Measurements from ENCODE around the gene FANCF.

DNA sequence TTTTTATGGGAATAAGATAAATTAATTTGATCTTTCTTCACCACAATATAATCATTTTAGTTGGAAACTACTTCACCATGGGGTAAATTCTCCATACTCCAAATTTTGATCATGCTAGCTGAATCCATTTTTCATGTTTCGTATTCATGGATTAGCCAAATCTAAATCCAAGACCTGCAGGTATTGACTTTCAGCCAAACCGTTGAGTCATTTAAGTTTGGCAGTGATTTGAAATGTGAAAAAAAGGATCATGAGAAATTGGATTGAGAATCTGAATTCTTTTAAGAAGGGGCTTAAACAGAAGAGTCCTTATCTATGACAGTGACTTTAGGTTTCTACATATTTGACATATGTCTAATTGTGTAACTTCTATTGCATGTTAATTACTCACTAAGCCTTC is 46.1 kb upstream of the FANCF start:
- TF ChIP-seq CTCF (IDR thresholded peaks at IDR 0.05): no peak
- no peak for TF ChIP-seq ZFX (IDR thresholded peaks at IDR 0.05; ENCODE audit: borderline replicate concordance)
